HG03280 (cell line): ENCODE data around the gene C4orf54.

Experiments
- ATAC-seq: cut with Tn5 transposase; IDR thresholded peaks from one replicate; pipeline ENCODE4 v1.9.1; 2021; ENCODE audit warnings: mild to moderate bottlenecking, moderate library complexity; ENCODE audit not compliant: unreplicated experiment

C4orf54 gene

GRCh38 chr4:99657798-99658197, at the start of gene C4orf54:
Gene C4orf54 (minus strand): TSS chr4:99657828. CDS start chr4:99654648, 3,180 bp downstream.
- no peak for ATAC-seq

DNA sequence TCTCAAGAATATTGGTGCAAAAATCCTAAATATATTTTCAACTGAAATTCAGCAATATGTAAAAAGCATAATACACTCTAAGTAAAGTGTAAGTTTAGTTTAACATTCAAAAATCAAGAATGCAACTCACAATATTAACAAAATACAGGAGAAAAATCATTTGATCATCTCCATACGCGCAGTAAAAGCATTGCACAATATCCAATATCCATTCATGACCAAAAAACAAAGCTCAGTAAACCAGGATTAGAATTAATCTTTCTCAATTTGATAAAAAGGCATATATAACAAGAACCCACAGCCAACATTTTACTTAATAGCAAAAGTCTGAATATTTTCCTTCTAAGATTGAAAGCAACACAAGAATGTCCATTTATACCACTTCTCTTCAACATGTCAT, 48.3 kb upstream of the C4orf54 start:
- ATAC-seq = no peak

DNA sequence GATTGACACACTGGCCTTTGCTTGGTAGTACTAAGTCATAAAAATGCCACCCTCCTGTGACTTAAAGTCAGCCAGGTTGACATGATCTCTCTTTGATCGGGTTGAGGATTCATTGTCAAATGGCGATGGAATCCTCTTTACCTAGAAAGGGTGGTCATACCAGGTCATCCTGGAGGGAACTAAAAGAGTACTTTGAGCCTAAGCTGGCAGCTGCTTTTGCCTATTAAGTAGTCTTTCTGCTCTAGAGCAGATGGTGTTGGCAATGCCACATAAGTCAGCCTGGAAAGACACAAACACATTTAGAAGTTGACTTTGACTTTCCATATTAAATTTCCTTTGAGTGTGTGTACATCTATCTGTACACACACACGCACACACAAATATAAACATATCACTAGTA, 39.2 kb upstream of the C4orf54 start:
- ATAC-seq = no peak

- no peak for ATAC-seq
Measured at GRCh38 chr4:99693140-99693539, 35.5 kb upstream of the C4orf54 start.

- no peak for ATAC-seq
Measured at GRCh38 chr4:99690990-99691389, 33.4 kb upstream of the C4orf54 start.

- no peak for ATAC-seq
Measured at GRCh38 chr4:99690472-99690871, 32.8 kb upstream of the C4orf54 start.

DNA sequence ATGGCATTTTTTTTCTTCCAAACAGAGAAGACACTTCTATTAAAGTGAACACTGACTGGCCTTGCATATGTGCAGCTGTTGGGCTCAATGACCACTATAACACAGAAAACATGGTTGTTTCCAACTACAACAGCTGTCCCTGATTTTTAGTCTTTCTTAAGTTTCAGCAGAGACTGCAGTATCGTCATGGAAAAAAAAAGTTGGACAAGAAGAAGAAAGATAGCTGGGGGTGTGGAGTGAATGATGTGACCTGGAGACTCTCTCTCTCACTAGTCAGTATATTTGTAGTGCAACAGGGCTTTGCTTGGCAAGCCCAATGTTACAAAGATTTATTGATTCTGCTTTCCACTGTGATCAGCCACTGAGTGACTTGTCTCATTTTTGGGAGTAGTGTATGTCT, 29.5 kb upstream of the C4orf54 start:
- ATAC-seq = no peak

DNA sequence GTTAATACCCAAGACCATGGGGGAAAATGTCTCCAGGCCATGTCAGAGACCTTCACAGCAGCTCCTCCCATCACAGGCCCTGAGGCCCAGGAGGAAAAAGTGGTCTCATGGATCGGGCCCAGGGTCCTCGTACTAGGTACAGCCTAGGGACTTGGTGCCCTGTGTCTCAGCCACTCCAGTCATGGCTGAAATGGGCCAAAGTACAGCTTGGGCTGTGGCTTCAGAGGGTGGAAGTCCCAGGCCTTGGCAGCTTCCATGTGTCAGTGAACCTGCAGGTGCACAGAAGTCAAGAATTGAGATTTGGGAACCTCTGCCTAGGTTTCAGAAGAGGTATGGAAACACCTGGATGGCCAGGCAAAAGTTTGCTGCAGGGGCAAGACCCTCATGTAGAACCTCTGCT, 27.6 kb upstream of the C4orf54 start:
- ATAC-seq = no peak

DNA sequence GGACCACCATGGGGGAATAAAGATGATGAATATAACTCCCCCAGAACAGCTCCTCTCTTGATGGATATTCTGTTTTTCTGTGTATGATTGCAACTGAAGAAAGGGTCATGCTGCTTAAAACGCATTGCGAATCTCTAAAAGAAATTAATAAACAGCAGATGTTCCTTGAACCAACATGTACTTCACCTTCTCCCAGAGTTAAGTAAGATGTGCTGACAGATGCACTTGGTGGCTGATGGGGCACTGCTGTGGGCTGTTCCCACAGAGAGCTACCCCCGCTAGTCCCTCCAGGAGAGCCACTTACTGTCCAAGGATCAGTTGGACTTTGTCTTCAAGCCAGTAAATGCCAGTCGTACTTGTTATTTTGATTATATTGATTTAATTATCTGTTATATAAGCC, 26.3 kb upstream of the C4orf54 start:
- no peak for ATAC-seq

GRCh38 chr4:99679976-99680375, 22.3 kb upstream of the C4orf54 start:
- ATAC-seq = no peak

- no peak for ATAC-seq
Measured at GRCh38 chr4:99679204-99679603, 21.6 kb upstream of the C4orf54 start.

GRCh38 chr4:99677161-99677560, 19.5 kb upstream of the C4orf54 start:
- ATAC-seq = no peak

DNA sequence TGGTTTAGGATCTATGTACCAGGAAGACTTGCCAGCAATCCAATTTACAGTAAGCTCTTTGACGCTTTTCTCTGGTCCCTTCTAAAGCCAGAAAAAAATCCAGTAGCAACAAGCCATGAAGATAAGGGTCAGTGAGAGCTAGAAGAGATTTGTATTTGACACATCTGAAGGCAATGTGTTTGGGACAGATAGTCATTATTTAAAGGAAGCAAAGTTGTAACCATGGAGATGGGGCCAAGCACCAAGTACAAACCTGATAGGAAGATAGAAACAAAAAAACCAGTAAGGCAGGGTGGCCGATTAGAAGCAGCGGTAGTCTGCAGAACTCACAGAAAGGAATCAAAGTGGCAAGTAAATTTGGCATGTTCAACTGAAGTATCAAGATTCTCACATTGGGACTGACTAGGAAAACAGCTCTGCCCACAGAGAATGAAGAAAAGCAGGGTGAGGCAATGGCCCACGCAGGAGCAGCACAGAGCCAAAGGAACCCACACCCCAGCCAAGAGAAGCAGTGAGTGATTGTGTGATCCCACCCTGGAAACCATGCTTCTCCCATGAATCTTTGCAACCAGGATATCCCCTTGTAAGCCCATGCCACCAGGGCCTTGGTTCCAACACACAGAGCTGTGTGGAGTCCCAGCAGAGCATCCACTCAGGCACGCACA, 12.9 kb upstream of the C4orf54 start:
- ATAC-seq = no peak

DNA sequence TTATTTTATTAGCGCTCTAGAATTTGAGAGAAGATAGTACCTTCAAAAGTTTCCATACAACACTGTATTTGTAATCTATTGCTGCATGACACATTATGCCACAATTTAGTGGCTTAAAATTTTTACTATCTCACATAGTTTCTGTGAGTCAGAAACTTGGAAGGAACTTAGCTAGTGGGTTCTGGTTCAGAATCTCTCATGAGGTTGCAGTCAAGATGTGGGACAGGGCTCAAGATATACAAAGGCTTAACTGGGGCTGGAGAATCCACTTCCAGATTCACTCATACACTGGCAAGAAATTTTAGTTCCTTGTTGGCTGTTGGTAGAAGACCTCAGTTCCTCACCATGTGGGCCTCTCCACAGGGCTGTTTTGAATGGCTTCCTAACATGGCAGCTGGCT, 11.5 kb upstream of the C4orf54 start:
- ATAC-seq = no peak

GRCh38 chr4:99668472-99668871, 10.8 kb upstream of the C4orf54 start:
- no peak for ATAC-seq

- ATAC-seq = no peak
Measured at GRCh38 chr4:99665983-99666382, 8.4 kb upstream of the C4orf54 start.

DNA sequence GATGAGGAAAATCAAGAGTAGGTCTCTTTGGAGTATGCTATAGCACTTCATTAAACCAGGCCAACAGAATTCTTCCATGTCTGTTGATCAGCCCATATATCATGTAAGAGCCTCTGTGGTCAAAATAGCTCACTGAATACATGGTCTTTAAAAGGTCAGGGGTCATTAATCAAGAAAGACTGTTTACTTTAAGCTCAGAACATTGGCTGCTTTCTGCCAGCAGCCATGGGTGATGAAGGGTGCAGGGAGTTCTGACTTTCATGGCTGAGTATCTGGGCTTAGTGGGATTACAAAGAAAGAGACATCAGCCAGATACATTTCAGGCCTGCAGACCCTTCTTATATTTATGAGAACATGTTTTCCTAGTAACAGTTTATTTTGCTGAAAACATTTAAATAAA, 7.1 kb upstream of the C4orf54 start:
- ATAC-seq = no peak

DNA sequence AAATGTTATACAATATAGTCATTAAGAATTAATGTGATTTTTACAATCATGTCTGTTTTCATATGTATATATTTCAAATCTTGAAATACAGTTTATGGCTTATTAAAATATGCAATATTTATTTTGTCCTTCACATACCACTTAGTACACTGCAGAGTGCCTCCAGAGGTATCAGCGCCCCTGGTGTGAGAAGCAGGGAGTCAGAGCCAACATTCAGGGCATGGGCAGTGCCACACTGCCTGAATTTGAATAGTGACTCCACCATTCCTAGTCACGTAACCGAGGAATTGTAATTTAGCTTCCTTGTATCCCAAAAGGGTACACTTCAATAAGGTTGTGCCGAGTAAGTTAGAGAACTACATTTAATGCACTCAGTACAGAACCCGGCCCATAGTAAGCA, 4.3 kb upstream of the C4orf54 start:
- no peak for ATAC-seq

GRCh38 chr4:99658666-99659065, 1.0 kb upstream of the C4orf54 start:
- ATAC-seq = no peak

GRCh38 chr4:99655308-99656081, 2.1 kb downstream of the C4orf54 start:
- no peak for ATAC-seq

GRCh38 chr4:99654361-99654761, 3.3 kb downstream of the C4orf54 start:
- ATAC-seq = no peak

DNA sequence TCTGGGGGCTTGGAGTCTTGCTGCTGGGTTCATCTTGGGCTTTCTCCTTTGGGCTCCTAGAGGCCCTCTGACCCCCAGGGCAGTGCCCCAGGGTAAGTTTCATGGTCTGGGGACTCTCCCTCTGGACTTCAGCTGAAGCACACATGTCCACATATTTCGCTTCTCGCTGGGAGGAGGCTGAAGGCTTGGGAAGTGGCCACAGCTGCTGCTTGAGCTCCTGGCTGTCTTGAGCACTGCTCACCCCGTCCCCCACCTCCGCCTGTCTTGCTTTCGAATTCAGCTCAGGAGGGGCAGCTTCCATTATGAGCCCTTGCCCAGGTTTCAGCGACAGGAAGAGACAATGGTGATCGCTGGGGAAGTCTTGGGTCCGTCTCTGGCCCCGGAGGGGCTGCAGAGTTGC, 3.7 kb downstream of the C4orf54 start:
- no peak for ATAC-seq
